Stimulated activated CD4-positive, alpha-beta T cell treated with anti-CD3 and anti-CD28 coated beads, Interleukin-1b, Interleukin-23, amount 100 ng/mL, for 1 hour (primary cell): ENCODE measurements around the gene ZNF70.
"Not testable (repeated sequence)": the region's sequence is repeated elsewhere in the genome, so short reads cannot be mapped to it uniquely, and the experiment has no call there.

Experiments used
- DNase-seq, 2 donors: peaks; one replicate each; pipeline ENCODE4 v3.0.0-alpha.2; 2020; ENCODE audit warnings: low read depth in 2 of 2

ZNF70 gene

DNA sequence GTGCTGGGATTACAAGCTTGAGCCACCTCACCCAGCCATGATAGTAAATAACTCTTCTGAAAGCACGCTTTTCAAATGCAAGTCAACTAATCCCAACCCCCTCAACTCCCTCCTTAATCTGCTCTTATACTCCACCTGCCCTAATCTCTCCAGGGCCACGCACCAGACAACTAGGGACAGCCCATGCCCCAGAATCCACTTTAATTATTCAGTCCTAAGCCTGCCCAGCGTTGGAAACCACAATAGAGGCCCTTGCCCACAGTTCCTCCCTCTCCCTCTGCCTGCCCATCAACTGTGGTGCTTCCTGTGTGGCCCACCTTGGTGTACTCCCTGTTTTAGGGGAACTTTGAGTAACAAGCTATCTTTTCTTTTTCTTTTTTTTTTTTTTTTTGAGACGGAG, 6.0 kb upstream of the ZNF70 start:
- no peak for DNase-seq

DNA sequence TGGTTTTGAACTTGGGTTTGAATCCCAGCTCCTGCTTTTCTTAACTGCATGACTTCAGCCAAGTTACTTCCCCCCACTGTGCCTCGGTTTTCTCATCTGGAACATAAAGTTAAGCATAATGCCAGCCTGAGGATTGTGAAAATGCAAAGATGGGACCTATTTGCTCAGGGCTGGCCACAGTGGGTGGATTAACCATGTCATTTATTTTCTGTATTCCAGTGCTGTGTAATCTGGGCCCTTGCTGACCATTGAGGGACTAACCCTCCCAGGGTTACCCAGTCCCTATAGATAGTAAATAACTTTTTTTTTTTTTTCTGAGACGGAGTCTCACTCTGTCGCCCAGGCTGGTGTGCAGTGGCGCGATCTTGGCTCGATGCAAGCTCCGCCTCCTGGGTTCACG, 4.8 kb upstream of the ZNF70 start:
- no peak for DNase-seq

DNA sequence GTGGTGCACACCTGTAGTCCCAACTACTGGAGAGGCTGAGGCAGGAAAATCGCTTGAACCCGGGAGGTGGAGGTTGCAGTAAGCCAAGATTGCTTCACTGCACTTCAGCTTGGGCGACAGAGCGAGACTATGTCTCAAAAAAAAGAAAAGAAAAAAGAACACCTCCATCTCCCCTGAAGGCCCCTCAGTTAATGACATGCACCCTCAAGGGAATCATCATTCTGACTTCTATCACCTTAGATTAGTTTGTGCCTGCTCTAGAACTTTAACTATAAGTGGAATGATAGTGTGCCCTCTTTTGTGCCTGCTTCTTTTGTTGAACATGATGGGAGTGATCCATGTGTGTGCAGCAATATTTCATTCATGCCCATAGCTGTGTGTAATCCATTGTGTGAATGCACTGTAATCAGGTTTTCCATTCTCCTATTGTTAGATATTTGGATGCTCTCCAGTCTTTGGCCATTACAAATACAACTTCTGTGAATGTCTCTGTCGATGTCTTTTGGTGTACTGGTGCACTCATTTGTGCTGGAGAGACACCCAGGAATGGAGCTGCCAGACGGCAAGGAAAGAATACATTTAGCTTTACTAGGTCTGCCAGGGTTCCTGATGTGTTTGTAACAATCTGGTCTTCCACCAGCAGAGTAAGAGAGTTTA, 4.2 kb upstream of the ZNF70 start:
- no peak for DNase-seq

DNA sequence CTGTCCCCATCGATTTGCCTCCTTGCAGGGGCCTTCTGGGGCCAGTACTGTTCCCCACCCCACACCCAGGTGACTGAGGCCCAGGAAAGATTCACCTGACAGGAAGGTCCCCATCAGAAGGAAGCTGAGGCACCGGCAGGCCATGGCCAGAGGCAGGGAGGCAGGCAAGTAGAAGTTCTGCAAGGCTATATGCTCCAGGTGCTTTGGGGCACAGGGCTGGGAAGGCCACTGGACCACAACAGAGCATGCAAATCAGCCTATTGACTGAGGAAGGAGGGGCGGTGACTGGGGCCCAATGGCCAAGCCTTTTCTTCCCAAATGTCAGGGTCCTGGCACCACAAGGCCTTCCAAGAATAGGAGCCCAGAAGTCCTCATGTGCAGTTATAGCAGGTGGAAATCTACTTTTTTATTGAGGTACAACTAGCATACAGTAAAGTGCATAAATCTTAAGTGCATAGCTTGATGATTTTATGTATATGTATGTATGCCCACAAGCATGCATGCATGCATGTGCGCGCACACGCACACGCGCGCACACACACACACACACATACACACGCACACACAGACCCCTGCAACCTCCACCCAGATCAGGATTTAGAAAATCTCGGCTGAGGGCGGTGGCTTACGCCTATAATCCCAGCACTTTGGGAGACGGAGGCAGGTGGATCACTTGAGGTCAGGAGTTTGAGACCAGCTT, 3.5 kb upstream of the ZNF70 start, which contains the start of gene VPREB3:
VPREB3 (minus strand) TSS at position 206 of the 700 bp plus-strand sequence; CDS start at position 144, 62 bp downstream.
- no peak for DNase-seq

DNA sequence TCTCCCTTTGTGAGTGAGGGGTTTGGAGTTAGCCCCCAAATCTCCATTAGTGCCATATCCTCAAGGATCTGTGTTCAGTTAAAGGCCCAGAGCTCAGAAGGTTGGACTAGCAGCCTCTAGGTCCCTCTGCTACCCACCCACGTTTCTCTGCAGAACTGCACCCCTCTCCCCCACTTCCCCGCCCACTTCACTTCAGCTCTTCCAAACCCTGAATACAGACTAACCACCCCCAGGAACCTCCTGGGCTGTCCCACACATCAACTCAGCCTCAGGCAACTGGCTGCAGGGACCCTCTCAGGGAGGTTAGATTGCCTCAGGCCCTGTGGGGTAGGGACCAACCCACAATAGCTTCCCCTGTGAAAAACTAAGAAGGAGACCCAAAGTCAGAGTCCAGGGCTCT, 2.5 kb upstream of the ZNF70 start:
- no peak for DNase-seq

DNA sequence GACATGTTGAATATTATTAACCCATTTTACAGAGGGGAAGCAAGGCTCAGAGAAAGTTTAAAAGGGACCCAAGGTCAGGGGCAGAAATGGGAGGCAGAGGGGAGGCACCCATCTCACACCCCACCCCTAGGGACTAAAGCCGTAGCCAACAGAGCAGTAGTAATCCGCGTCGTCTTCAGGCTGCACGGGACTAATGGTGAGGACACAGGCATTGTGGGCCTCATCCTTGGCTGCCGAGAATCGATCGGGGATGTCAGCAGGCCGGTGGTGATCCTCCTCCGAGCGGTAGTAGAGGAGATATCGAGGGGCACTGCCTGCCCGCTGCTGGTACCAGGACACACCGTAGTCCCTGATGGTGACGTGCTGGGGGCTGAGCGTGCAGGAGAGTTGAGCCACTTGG, 1.8 kb upstream of the ZNF70 start:
- DNase-seq, result no peak

DNA sequence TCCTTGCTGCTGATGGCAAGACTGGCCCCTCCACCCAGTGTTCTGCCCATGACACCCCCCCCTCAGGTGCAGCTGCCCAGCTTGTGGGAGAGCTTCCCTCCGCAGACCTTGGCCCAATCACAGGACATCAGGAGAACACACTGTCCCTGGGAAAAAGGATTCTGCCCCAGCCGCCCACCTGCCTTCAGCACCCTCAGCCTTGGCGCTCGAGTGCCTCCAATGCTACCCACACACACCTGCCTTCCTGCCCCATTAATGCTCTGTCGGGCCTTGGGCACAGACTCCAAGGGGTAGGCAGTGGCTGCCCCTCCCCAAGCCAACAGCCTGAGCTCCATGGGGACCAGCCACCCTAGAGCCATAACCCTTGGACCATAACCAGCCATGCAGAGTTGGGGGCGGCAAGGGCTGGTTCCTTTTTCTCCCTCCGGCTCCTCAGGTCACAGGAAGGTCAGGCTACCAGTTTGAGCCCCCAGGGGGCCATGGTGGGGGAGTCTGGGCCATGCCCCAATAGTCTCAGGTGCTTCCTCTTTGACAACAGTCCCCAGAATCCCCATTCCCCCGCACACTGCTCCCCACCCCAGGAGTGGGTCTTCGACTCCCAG, 1.3 kb upstream of the ZNF70 start:
- DNase-seq, result no peak

DNA sequence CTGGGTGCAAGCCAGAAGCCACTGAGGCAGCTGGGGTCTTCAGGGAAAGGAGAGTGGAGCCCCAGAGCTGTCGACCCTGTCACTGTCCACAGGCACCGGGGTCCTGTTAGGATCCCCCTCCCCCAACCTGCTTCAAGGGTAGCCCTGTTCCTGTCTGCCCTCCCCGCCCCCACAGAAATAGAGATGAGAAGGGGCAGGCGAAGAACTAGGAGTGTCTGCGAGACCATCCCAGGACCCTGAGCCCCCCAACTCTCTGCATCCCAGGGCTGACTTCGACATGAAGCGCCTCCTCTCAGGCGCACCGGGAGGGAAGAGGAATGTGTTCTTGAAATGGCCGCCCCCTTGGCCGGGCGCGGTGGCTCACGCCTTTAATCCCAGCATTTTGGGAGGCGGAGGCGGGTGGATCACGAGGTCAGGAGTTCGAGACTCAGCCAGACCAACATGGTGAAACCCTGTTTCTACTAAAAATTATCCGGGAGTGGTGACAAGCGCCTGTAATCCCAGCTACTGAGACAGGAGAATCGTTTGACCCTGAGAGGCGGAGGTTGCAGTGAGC, 607 bp upstream of the ZNF70 start:
- DNase-seq, result no peak

DNA sequence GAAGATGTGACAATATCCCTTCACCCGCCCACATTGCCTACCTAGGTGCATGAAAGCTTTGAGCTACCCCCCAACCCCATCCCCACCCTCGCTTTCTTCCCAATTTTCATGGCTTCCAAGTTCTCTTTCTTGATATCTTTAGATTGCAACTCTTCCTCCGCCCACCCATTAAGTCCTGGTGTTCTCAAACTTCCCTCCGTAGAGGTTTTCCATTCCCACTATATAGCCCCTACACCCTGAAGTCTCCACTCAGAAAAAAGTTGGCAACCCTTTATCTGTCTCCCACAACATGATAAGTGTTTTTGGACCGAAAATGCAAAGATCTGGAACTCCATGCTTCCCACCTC, 572 bp downstream of the ZNF70 start:
- DNase-seq, result no peak

DNA sequence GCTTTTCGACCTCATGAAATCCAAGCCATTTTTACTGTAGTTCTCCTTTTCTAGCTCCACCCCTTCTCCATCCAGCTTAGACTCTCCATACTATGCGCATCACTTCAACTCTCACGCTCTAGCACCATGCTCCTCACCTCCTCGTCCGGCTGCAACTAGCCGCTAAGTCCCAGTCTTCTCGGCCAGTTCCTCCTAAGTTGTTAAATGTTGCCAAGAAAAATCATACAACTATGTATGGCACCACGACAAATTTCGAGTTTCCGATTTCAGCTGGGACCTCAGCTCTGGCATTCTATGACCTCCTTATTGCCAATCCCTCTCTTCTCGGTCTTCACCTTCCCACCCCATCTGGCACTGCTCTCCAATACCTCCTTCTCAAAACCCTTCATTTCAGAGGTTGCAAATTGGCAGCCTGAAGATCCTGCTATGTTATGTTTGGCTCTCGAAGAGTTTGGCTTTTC, 1.0 kb downstream of the ZNF70 start:
- no peak for DNase-seq

DNA sequence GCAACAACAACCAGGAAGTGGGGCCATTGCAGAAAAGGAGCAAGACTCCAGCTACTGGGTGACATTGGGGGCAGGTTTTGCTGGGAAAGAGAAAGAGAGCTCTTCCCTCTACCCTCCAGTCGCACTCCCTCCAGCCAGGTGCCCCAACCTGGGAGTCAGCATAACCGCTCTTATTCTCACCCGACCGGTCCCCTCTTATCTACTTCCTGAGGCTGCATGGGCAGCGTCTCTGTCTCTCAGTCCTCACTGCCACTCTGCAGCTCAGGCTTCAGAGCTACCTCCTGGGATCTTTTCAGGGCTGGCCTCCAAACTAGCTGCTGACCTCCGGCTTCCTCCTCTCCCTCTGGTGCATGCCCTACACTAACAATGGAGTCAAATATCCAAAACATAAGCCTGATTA, 5.1 kb downstream of the ZNF70 start:
- DNase-seq, result no peak

DNA sequence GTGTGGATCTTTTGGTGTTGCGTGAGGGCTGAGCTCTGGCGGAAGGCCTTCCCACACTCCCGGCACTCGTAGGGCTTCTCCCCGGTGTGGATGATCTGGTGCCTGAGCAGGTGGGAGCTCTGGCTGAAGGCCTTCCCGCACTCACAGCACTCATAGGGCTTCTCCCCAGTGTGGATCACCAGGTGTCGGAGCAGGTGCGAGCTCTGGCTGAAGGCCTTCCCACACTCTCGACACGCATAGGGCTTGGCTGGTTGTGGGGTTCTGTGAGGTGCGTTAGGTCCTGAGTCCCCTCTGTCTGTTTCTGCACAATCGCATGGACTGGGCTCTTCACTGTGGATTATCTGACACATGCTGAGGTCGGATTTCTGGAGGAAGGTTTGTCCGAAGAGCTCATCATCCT, 6.4 kb downstream of the ZNF70 start:
- DNase-seq, result no peak

DNA sequence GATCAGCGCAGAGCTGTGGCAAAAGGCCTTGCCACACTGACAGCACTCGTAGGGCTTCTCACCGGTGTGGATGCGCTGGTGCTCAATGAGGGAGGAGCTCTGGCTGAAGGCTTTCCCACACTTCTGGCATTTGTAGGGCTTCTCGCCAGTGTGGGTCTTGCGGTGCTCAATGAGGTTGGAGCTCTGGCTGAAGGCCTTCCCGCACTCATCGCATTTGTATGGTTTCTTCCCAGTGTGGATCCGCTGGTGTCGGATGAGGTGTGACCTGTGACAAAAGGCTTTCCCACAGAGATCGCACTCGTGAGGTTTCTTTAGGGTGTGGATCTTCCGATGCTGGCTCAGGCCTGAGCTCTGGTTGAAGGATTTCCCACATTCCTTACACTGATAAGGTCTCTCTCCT, 6.9 kb downstream of the ZNF70 start:
- no peak for DNase-seq

DNA sequence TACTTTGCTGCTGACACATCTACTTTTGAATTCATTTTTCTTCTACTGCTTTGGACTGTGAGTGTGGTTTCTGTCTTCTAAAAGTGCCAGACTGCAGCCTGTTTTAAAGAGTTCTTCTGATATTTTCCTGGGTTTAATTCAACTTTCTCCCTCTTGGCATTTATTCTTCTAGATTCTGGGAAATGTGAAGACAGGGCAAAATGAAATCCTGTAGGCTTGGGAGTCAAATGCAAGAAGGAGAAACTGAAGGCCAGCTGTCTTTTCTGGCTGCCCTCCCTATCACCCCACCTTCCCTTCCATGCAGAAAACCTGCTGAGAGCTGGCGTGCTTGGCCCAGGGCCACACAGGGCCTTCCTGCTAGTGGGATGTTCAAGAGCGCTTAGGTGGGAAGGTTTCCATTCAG, 7.6 kb downstream of the ZNF70 start:
- DNase-seq, result no peak

DNA sequence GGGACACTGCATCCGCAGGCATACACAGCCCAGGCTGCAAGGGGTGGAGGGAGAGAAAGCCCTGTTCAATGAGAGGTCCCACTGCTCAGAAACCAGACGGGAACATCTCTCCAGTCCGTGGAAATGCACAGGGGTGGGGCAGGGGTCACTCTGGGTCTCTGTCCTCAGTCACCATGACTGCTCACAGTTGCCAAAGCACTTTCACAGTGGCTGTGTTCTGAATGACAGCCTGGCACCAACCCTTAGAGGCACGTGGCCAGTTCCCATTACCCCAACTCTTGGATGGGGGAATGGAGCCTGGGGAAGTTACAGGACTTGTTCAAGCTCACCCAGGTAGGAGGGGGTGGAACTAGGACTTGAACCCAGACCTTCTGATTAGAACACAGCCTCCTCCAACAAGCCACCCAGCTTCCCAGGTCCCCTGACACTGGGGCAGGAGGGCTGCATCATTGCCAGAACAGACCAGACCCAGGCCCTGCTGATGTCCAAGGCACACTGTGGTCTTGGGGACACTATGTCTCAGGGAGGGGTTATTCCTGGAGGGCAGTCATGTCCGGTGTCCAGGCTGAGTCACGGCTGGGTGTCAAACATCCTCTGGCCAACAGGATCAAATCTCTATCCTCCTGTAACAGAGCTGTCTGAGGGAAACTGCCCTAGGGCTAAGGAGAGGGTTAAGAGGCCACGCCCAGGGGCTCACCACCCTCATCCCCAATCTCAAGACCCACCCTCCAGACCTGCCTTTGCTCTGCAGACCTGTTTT, 8.2 kb downstream of the ZNF70 start:
- no peak for DNase-seq

DNA sequence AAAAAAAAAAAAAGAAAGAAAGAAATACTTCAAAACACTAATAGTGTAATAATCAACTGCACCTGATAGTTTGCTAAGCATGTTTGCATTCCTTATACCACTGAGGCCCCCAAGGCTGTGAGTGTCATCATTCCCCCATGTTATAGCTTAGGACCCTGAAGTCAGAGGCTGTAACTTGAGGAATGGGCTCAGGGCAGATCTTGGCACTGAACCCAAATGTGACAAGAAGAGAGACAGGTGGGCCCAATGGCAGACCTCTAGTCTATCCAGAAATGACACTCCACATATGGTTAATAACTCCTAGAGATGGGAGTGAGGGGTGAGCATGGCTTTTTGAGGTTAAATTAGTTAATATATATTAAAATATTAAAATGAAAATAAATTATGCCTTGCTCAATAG, 13.2 kb downstream of the ZNF70 start:
- no peak for DNase-seq

DNA sequence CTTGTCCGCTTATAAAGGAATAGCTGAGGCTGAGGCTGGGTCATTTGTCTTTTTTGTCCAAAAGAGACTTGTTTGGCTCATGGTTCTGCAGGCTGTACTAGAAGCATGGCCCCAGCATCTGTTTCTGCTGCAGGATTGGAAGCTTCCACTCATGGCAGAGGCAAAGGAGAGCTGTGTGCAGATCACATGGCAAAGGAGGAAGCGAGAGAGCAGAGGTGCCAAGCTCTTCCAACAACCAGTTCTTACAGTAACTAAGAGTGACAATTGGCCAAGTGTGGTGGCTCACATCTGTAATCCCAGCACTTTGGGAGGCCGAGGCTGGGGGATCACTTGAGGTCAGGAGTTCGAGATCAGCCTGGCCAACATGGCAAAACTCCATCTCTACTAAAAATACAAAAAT, 22.8 kb downstream of the ZNF70 start:
- DNase-seq, result not testable (repeated sequence)

DNA sequence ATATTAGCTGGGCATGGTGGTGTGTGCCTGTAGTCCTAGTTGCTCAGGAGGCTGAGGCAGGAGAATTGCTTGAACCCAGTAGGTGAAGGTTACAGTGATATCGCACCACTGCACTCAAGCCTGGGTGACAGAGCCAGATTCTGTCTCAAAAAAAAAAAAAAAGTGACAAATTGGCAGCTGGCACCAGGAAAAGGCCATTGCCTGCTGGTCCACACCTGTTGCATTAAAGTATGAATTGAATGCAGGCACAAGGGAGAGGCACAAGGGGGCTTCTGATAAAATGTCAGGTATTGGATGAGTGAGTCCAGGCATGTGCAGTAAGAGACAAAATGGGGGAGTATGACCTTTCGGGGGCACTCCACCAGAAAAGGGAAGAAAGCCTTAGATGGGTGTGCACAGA, 28.2 kb downstream of the ZNF70 start:
- DNase-seq, result no peak

DNA sequence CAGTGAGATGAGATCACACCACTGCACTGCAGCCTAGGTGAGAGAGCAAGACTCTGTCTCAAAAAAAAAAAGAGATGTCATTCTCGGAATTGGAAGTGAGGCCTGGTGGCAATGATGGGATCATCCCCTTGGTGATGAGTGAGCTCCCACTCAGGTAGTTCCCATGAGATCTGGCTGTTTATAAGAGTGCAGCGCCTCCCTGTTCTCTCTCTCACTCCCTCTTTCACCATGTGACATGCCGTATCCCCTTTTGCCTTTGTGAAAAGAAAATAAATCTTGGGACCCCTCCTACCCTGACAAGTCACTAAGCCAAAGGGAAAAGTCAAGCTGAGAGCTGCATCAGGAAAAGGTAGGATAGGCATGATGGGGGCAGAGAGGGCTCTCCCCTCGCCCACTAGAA, 28.8 kb downstream of the ZNF70 start:
- DNase-seq, result no peak

DNA sequence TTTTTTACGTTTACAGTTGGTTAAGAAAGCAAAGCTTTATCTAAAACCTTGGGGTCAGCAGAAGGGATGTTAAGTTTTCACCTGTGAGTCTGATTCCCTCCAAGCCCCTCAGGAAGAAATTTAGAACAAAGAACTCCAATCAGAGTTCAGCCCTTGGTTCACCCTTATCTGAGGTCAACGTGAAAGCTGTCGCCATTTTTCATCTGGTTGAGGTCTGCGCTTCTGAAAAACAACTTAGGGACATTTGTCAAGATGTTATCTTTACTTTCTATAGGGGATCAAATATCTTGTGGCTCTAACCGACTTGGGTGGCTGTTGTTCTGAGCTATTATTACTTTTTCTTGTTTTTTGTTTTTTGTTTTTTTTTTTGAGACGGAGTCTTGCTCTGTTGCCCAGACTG, 30.1 kb downstream of the ZNF70 start:
- DNase-seq, result no peak

DNA sequence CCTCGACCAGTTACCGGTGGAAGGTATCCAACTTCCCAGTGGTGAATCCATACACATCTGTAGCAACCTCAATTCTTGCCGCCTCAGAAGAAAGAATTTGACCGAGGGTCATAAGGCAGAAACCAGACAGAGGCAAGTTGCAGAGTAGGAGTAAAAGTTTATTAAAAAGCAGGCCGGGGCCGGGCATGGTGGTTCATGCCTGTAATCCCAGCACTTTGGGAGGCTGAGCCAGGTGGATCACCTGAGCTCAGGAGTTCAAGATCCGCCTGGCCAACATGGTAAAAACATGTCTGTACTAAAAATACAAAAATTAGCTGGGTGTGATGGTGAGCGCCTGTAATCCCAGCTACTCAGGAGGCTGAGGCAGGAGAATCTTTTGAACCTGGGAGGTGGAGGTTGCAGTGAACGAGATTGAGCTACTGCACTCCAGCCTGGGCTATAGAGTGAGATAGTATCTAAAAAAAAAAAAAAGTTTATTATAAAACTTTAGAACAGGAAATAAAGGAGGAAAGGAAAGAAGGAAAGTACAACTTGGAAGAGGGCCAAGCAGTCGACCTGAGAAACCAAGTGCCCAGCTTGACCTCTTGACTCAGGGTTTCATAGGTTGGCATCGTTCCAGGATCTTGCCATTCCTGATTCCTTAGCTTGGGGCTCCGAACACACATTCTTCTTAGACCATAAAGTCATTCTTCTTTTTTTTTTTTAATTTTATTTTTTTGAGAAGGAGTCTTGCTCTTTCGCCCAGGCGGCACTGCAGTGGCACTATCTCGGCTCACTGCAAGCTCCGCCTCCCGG, 32.3 kb downstream of the ZNF70 start:
- no peak for DNase-seq
